Ecto neural progenitor cell (in vitro differentiated cells): ENCODE results near the gene KCTD17.

ENCODE experiments used
- DNase-seq: peaks from one replicate; pipeline ENCODE4 v3.0.0-alpha.2; 2018; ENCODE audit warnings: low spot score

The KCTD17 gene

GRCh38 chr22:37043828-37044538 lies 7.6 kb upstream of the KCTD17 start:
- no peak for DNase-seq

- DNase-seq, result no peak
Measured at GRCh38 chr22:37044634-37045625, 6.6 kb upstream of the KCTD17 start.

- no peak for DNase-seq
Measured at GRCh38 chr22:37045958-37046357, 5.6 kb upstream of the KCTD17 start.

GRCh38 chr22:37046589-37046988 lies 5.0 kb upstream of the KCTD17 start:
- DNase-seq, result no peak

- no peak for DNase-seq
Measured at GRCh38 chr22:37047006-37047405, 4.5 kb upstream of the KCTD17 start.

GRCh38 chr22:37048133-37048532 lies 3.4 kb upstream of the KCTD17 start:
- no peak for DNase-seq

- DNase-seq, result no peak
Measured at GRCh38 chr22:37049224-37049623, 2.3 kb upstream of the KCTD17 start.

- no peak for DNase-seq
Measured at GRCh38 chr22:37050913-37051312, 629 bp upstream of the KCTD17 start.

GRCh38 chr22:37052386-37053309 lies 1.1 kb downstream of the KCTD17 start:
- DNase-seq, result no peak

- DNase-seq, result no peak
Measured at GRCh38 chr22:37053310-37054055, 1.9 kb downstream of the KCTD17 start.

GRCh38 chr22:37054056-37054395 lies 2.5 kb downstream of the KCTD17 start:
- DNase-seq, result no peak

GRCh38 chr22:37054600-37055365 lies 3.2 kb downstream of the KCTD17 start:
- no peak for DNase-seq

GRCh38 chr22:37056246-37056645 lies 4.7 kb downstream of the KCTD17 start:
- DNase-seq, result no peak

- DNase-seq, result no peak
Measured at GRCh38 chr22:37057226-37057625, 5.7 kb downstream of the KCTD17 start.

- no peak for DNase-seq
Measured at GRCh38 chr22:37057796-37058510, 6.4 kb downstream of the KCTD17 start.

- no peak for DNase-seq
Measured at GRCh38 chr22:37058917-37059701, 7.6 kb downstream of the KCTD17 start.

GRCh38 chr22:37059876-37060449 lies 8.4 kb downstream of the KCTD17 start:
- DNase-seq, result no peak

- no peak for DNase-seq
Measured at GRCh38 chr22:37060801-37061610, 9.5 kb downstream of the KCTD17 start.
